ENCODE results near the gene PLD5.
"Not testable (repeated sequence)": the region's sequence is repeated elsewhere in the genome, so short reads cannot be mapped to it uniquely, and the experiment has no call there.

GRCh38 chr1:242288067-242288466, 236.4 kb downstream of the PLD5 start:
- TF ChIP-seq CTCF, POLR2A (IDR thresholded peaks at IDR 0.05): not testable (repeated sequence)
